GM20000 (cell line): ENCODE data around the gene FPGS.

Source experiments
- DNase-seq: peaks from one replicate; pipeline ENCODE4 v3.0.0; 2012; ENCODE audit warnings: low spot score
- TF ChIP-seq, protein P1 (sequence below): IDR thresholded peaks from 2 replicates; pipeline ENCODE4 v1.5.1; 2012; ENCODE audit warnings: mild to moderate bottlenecking, control low read depth; ENCODE audit errors: extremely low read depth, missing control alignments

Gene FPGS

GRCh38 chr9:127848756-127849504 is 46.2 kb downstream of the FPGS start:
- no peak for DNase-seq
- TF ChIP-seq, protein P1, sequence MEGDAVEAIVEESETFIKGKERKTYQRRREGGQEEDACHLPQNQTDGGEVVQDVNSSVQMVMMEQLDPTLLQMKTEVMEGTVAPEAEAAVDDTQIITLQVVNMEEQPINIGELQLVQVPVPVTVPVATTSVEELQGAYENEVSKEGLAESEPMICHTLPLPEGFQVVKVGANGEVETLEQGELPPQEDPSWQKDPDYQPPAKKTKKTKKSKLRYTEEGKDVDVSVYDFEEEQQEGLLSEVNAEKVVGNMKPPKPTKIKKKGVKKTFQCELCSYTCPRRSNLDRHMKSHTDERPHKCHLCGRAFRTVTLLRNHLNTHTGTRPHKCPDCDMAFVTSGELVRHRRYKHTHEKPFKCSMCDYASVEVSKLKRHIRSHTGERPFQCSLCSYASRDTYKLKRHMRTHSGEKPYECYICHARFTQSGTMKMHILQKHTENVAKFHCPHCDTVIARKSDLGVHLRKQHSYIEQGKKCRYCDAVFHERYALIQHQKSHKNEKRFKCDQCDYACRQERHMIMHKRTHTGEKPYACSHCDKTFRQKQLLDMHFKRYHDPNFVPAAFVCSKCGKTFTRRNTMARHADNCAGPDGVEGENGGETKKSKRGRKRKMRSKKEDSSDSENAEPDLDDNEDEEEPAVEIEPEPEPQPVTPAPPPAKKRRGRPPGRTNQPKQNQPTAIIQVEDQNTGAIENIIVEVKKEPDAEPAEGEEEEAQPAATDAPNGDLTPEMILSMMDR, result no peak

DNA sequence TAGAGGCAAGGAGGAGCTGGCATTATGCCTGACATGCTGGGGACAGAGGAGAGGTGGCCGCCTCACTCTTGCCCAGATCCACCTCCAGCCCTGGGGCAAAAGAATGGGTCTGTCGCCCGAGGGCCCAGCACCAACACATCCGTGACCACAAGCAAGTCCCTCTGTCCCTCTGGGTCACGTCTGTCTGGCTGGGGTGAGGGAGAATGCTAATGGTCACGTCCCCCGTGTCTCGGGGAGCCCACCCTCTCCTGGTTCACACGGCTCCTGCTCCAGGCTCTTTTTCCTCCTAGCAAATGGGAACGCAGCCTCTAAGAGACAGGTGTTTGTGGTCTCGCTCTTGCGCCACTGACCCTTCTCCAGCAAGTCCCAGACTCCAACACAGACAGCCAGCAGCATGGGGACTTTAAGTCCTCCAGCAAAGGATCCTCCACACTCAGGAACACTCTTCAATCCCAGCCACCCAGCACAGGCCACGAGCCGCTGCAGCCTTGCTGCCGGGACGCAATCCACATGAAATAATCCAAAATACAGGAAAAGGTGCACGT is 47.7 kb downstream of the FPGS start:
- DNase-seq, result no peak
- TF ChIP-seq, protein P1, result no peak

DNA sequence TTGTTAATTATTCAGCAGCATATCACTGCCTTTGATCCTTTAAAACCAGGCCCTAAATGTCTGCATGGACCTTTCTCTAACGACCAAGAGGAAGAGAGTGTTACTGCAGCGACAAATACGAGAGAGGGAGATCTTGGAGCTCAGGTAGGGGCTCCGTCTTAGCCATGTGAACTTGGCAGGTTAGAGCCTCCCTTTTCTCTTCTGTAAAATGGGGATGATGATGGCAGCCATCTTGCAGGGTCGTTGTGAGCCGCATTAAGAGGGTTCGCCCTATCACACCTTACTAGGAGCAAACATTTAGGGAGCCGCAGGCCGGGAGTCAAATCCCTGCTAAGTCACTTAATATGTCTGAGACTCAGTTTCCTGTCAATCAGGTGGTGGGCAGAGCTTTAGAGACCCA is 50.1 kb downstream of the FPGS start:
- TF ChIP-seq, protein P1, result no peak
- DNase-seq, result no peak

DNA sequence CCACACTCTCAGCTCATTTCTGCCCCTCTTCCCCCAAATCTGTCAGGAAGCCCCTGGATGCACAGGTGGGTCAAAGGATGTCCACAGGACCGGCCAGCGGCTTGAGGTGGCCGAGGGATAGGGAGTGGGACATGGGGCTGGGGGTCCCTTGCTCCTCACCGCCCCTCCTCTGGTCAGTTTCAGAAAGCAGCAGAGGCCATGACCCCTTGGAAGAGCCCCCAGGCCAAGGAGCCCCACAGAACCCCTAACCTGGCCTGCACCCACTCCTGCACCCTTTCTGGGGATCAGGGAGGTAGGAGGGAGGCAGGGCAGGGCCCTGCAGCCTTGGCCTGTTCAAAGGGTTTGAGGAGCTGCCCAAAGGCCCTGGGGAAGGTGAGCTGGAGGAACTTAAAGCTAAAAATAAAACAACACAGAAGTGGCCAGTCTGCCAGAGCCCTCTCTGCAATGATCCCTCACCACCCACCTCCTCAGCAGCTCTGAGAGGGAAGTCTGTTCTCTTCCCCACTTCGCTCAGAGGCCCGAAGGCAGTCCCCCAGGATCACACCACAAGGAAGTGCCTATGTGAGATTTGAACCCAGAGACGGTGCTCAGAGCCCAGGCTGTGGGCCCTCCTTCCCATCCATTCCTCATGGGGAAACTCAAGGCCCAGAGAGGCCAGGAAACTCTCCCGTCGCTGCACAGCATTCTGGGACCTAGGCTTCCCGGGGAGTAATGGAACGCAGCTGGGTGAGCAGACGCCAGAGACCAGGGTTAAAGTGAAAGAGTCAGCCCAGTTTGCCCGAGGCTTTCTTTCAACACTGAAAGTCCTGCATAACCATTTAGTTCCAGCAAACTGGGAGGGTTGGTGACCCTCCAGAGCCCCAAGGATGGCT is 50.9 kb downstream of the FPGS start:
- TF ChIP-seq, protein P1, result no peak
- no peak for DNase-seq

- no peak for DNase-seq
- TF ChIP-seq, protein P1, result no peak
Observed at GRCh38 chr9:127854184-127854806, 51.6 kb downstream of the FPGS start, which contains the start of gene ENG. Gene ENG (minus strand): TSS chr9:127854658. CDS start chr9:127854355, 303 bp downstream.

GRCh38 chr9:127854960-127855359 is 52.3 kb downstream of the FPGS start:
- TF ChIP-seq, protein P1, result no peak
- DNase-seq, result no peak

- TF ChIP-seq, protein P1, result no peak
- no peak for DNase-seq
Observed at GRCh38 chr9:127855522-127855921, 52.8 kb downstream of the FPGS start.
